ENCODE results near the gene DNAH8. TPM values are rescaled to one million over a fixed set of nuclear protein-coding genes. Genes with fewer than 3 reads are reported as not detected.

The DNAH8 gene
- total RNA-seq, 2 experiments from 2014 or later: 0.03 TPM; not detected in 1

GRCh38 chr6:38755207-38755606, 40.1 kb downstream of the DNAH8 start:
- ATAC-seq (ENCODE audit: poor library complexity) (no peak), DNase-seq (no peak)
- no peaks in the 10 kb centered on the region for H3K36me3 ChIP-seq (ENCODE audit: insufficient read depth, low read length)
- H3K4me3 Mint-ChIP-seq: no peak overlapping the region
- CTCF ChIA-PET: no interaction called here
- H3K4me3 ChIP-seq (ENCODE audit: low read length): no peak overlapping the region
- intact Hi-C loops (cut with DNase I, micrococcal nuclease): no loop called here
- H3K27me3 ChIP-seq (ENCODE audit: control insufficient read depth in 1 of 2, insufficient read depth in 2 of 2, low read length in 2 of 2): no peaks in the 10 kb centered on the region
- H3K36me3 Mint-ChIP-seq (ENCODE audit: low read depth): no peaks in the 10 kb centered on the region
- TF ChIP-seq CTCF (IDR thresholded peaks at IDR 0.05): no peak
- H3K27ac Mint-ChIP-seq: no peak overlapping the region
- peaks cover 8% of the 10 kb centered on the region for H3K27me3 Mint-ChIP-seq
- H3K4me1 ChIP-seq (ENCODE audit: insufficient read depth, low read length): no peaks in the 10 kb centered on the region
- no peak overlapping the region for H3K27ac ChIP-seq (ENCODE audit: low read depth in 1 of 2, low read length in 2 of 2)
- H3K9me3 Mint-ChIP-seq: peaks cover 2% of the 10 kb centered on the region
- H3K9me3 ChIP-seq (ENCODE audit: control insufficient read depth in 1 of 2, insufficient read depth in 1 of 2, low read length in 2 of 2): no peaks in the 10 kb centered on the region
- H3K4me1 Mint-ChIP-seq (ENCODE audit: low read depth): no peaks in the 10 kb centered on the region
- POLR2A ChIA-PET: no interaction called here

DNA sequence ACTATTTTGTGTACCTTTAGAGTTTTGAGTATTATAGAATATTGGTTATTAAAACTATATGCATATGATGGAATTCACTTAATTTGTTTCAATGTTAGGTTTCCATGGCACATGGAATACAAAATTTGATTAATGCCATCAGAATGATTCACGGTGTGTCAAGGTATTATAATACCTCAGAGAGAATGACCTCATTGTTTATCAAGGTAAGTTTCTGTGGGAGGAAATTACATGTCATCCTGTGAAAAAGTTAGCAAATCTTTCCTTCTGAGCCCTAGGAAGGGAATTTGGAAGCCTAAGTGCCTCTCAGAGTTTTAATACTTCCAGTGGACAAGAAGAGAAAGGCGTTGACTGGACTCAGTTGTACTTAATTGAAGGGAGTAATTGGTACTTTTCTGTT, 40.8 kb downstream of the DNAH8 start:
- Mint-ChIP-seq H3K27me3 (peaks cover 8% of the 10 kb centered on the region), H3K9me3 (peaks cover 2% of the 10 kb centered on the region), H3K27ac (no peak overlapping the region), H3K36me3 (ENCODE audit: low read depth) (no peaks in the 10 kb centered on the region), H3K4me1 (ENCODE audit: low read depth) (no peaks in the 10 kb centered on the region), H3K4me3 (no peak overlapping the region)
- no peak overlapping the region for H3K4me3 ChIP-seq (ENCODE audit: low read length)
- ChIA-PET POLR2A (no interaction called here), CTCF (interaction anchor here (1.0 kb wide), 1 partner anchor 14 kb away, joined by 3 read pairs; no protein-coding TSS in a partner anchor)
- no peaks in the 10 kb centered on the region for H3K36me3 ChIP-seq (ENCODE audit: insufficient read depth, low read length)
- no peak overlapping the region for H3K27ac ChIP-seq (ENCODE audit: low read depth in 1 of 2, low read length in 2 of 2)
- ATAC-seq (ENCODE audit: poor library complexity) (no peak), DNase-seq (no peak)
- H3K27me3 ChIP-seq (ENCODE audit: control insufficient read depth in 1 of 2, insufficient read depth in 2 of 2, low read length in 2 of 2): no peaks in the 10 kb centered on the region
- H3K4me1 ChIP-seq (ENCODE audit: insufficient read depth, low read length): no peaks in the 10 kb centered on the region
- intact Hi-C loops (cut with DNase I, micrococcal nuclease): no loop called here
- no peaks in the 10 kb centered on the region for H3K9me3 ChIP-seq (ENCODE audit: control insufficient read depth in 1 of 2, insufficient read depth in 1 of 2, low read length in 2 of 2)
- TF ChIP-seq CTCF (IDR thresholded peaks at IDR 0.05): no peak

- CTCF ChIA-PET: no interaction called here
Observed at GRCh38 chr6:38760097-38760496, 45.0 kb downstream of the DNAH8 start.

More at GRCh38 chr6:38760097-38760496, 45.0 kb downstream of the DNAH8 start:
- Histone ChIP-seq H3K4me1 (ENCODE audit: insufficient read depth, low read length) (no peaks in the 10 kb centered on the region), H3K9me3 (ENCODE audit: control insufficient read depth in 1 of 2, insufficient read depth in 1 of 2, low read length in 2 of 2) (no peaks in the 10 kb centered on the region), H3K4me3 (ENCODE audit: low read length) (no peak overlapping the region), H3K27ac (ENCODE audit: low read depth in 1 of 2, low read length in 2 of 2) (no peak overlapping the region), H3K36me3 (ENCODE audit: insufficient read depth, low read length) (no peaks in the 10 kb centered on the region), H3K27me3 (ENCODE audit: control insufficient read depth in 1 of 2, insufficient read depth in 2 of 2, low read length in 2 of 2) (no peaks in the 10 kb centered on the region)
- no peak overlapping the region for H3K4me3 Mint-ChIP-seq
- H3K9me3 Mint-ChIP-seq: peaks cover 2% of the 10 kb centered on the region
- no peaks in the 10 kb centered on the region for H3K36me3 Mint-ChIP-seq (ENCODE audit: low read depth)
- H3K27ac Mint-ChIP-seq: no peak overlapping the region
- no peak for TF ChIP-seq CTCF (IDR thresholded peaks at IDR 0.05)
- POLR2A ChIA-PET: no interaction called here
- H3K4me1 Mint-ChIP-seq (ENCODE audit: low read depth): no peaks in the 10 kb centered on the region
- H3K27me3 Mint-ChIP-seq: peaks cover 32% of the 10 kb centered on the region
- ATAC-seq (ENCODE audit: poor library complexity): no peak
- intact Hi-C loops (cut with DNase I, micrococcal nuclease): no loop called here
- no peak for DNase-seq

Data from CD4-positive, alpha-beta T cell (primary cell).